Islet of Langerhans (tissue), 1 donor: ENCODE results near the gene STK24.

Experiments
- FAIRE-seq: peaks from one replicate; lab custom pipeline; 2011; peaks lifted over from hg19 to GRCh38; lab: Jason Lieb, UNC

The STK24 gene

DNA sequence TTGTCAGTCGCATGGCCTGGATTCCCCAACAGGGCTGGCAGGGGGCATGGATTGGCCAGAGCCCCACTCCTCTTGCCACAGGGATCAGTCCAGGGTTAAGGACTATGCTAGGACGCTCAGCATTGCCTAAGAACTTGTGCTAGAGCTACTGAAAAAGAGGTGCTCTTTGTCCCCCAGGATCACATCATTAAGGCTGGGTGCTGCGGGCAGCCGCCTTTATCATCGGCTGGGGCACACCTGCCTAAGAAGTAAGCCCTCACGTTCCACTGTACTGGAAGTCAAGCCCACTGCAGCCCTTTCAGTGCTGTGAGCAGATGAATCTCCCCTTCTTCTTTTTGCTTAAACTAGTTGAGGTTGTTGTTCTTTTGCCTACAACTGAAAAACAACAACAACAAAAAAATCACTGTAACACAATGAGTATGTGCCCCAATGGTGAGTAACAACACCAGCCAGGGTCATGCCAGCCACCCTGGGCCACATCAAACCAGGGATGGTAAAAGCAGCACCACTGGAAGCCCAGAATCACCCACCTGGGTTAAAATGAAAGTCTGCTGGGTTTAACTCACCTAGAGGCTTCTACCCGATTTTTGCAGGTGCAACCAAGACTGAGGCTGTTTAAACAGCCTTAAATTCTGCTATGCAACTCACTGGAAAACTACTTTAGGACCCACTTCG is 20.6 kb downstream of the STK24 start:
- FAIRE-seq = no peak

DNA sequence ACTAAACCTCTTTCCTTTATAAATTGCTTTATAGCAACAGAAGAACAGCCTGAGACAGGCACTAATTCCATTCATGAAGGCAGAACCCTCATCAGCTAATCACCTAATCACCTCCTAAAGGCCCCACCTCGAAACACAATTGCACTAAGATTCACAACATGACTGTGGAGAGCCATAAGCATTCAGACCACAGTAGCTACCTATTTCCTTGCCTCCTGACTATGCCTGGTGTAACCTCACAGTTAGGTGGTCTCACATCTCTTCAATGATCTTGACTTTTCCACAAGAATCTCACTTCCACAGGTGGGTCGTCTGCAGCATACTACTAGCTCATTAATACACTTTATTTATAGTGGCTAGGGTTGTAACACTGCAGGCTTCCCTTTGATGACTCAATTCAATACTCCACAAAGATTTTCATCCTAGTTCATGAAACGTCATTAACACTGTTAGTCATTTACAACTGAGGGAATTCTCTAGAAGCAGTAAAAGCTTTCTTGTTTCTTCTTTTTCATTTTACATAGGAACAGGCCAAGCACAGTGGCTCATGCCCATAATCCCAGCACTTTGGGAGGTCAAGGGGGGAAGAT is 27.1 kb downstream of the STK24 start:
- no peak for FAIRE-seq

DNA sequence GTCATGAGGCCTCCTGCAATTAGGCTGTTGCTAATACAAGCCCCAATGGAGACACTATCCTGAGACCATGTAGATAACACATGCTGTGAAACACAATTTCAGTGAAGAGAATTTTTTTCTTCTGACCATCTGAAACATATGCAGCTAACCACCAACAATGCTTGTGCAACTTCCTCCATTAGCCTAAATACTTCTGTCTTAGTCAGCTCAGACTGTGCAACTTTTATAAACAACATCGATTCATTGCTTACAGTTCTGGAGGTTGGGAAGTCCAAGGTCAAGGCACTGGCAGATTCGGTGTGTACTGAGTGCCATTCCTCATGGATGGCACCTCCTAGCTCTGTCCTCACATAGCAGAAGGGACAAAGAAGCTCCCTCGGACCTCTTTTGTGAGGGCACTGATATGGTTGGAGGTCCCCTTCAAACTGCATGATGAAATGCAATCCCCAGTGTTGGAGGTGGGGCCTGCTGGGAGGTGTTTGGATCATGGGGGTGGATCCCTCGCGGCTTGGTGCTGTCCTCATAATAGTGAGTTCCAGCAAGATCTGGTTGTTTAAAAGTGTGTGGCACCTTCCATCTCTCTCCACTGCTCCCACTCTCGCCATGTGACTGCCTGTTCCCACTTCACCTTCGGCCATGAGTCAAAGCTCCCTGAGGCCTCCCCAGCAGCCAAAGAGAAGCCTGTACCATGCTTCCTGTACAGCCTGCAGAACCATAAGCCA is 27.7 kb downstream of the STK24 start:
- no peak for FAIRE-seq

GRCh38 chr13:98548230-98548629 is 28.7 kb downstream of the STK24 start:
- no peak for FAIRE-seq

DNA sequence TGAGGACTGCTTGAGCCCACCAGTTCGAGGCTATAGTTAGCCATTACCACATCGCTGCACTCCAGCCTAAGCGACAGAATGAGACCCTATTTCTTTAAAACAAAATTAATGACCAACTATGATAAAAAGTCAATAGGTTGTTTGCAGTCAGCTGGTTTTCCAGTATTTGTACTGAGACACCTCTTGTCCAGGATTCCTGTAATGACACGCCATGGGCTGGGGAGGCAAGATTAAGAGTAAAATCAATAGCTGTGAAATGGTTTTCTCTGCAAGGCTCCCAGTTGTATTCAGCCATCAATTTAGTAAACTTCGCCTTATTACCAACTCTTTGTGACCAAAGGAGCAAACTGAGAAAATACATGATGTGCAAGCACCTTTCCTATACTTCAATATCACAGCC is 29.5 kb downstream of the STK24 start:
- FAIRE-seq = no peak

DNA sequence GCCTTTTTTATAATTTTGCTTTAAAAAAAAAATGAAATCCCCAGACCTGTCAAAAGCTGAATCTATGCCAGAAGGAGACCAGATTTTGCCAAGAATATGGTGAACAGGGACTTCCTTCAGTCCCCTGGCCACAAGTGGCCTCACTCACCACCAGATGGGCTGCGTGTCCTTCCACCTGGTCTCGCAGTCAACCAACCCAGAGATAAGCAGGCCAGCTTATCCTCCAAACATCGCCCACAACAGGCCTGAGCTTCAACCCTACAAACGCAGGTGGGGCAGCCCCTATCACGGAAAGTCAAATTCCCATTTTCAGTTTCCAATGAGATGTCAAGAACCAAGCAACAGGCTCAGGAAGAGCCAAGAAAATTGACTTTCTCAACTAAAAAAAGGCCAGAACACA is 30.5 kb downstream of the STK24 start:
- no peak for FAIRE-seq

GRCh38 chr13:98544104-98544710 is 32.7 kb downstream of the STK24 start:
- FAIRE-seq = no peak

GRCh38 chr13:98543378-98544103 is 33.4 kb downstream of the STK24 start:
- no peak for FAIRE-seq

DNA sequence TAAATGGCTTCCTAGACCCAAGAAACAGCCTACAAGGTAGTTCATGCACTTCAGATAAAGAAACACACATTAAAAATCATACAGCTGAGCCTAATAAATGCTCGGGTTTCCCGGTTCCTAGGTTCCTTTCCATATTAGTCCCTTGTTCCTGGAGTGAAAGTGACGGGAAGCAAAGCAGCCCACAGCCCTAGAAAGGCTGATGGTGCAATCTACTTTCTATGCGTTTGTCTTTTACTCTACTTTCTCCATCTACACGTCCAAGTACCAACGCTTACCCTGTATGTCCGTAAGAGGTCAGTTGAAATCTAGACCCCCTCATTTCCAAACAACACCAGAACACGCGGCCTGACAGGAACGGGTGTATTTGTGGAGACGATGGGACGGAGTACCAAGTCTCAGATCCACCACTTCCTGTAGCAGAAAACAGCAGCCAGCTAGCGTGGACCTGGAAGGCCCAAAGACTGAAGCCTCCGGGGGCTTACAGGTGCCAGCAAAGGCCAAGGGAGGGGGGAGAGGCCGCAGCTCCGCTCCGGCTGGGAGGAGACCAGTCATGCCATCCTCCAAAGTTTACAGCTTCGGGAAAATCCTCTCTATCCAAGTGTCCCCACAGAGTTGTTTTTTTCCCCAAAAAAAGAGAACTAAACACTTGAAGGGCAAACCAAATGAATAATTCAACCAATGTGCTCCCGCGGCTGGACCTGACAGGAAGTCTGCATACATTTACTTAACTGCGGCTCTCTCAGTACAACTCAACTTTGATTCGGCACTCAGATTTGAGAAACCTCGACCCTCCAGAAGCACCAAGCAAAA is 34.1 kb downstream of the STK24 start:
- FAIRE-seq = no peak

DNA sequence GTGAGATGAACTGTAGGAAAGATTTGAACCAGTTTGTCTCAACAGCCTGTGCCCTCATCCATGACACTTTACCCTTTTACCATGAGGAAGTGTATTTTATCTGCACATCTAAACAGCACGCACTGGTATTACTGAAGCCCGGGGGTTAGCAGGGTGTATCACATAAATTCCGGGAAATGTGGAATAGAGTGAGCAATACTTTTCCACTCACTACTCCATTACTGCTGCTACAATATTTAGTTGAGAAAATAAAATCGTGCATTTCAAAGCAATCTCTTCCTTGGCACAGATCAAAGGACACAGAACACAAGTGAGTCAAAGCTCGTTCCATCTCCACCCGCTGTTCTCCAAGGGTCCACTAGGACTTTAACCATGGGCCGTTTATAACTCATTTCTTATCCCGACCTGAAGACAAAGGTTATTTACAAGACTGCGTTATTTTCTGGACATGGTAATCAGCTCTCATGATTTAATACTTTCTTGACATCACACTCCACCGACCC is 35.2 kb downstream of the STK24 start:
- FAIRE-seq = no peak

- no peak for FAIRE-seq
Measured at GRCh38 chr13:98541191-98541590, 35.7 kb downstream of the STK24 start.

- no peak for FAIRE-seq
Measured at GRCh38 chr13:98540476-98540875, 36.4 kb downstream of the STK24 start.

DNA sequence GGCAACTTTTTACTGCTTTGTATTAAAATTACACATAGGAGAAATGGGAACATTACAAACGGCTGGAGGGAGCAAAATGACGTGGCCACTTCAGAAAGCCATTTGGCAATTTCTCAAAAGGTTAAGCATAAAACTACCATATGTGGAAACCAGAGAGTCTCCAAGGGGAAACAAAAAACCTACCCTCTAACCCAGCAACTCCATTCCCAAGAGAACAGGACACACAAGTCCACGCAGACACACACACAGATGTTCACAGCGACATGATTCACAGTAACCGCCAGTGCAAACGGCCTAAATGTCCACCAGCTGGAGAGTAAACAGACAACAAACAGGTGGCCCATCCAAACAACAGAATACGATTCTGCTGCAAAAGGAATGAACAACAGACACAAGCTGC is 37.2 kb downstream of the STK24 start:
- no peak for FAIRE-seq

GRCh38 chr13:98538876-98539275 is 38.0 kb downstream of the STK24 start:
- FAIRE-seq = no peak

GRCh38 chr13:98537740-98538139 is 39.2 kb downstream of the STK24 start:
- no peak for FAIRE-seq

GRCh38 chr13:98537306-98537705 is 39.6 kb downstream of the STK24 start:
- FAIRE-seq = no peak

DNA sequence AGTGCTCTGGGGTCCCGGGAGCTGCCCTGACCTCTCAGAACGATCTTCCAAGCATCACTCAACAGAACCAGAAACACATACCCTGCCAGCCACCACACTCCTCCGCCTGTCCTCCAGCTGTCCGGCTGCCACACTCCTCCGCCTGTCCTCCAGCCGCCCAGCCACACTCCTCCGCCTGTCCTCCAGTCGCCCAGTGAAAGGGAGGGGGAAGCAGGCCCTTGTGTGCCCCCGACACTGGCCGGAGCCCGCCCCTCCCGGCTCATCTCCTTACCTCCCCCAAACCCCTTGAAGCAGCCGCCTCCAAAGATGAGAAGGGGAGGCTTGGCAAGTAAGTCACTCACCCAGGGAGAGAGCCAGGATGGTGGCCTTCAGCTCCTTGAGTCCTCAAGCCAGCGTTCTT is 40.2 kb downstream of the STK24 start:
- no peak for FAIRE-seq

DNA sequence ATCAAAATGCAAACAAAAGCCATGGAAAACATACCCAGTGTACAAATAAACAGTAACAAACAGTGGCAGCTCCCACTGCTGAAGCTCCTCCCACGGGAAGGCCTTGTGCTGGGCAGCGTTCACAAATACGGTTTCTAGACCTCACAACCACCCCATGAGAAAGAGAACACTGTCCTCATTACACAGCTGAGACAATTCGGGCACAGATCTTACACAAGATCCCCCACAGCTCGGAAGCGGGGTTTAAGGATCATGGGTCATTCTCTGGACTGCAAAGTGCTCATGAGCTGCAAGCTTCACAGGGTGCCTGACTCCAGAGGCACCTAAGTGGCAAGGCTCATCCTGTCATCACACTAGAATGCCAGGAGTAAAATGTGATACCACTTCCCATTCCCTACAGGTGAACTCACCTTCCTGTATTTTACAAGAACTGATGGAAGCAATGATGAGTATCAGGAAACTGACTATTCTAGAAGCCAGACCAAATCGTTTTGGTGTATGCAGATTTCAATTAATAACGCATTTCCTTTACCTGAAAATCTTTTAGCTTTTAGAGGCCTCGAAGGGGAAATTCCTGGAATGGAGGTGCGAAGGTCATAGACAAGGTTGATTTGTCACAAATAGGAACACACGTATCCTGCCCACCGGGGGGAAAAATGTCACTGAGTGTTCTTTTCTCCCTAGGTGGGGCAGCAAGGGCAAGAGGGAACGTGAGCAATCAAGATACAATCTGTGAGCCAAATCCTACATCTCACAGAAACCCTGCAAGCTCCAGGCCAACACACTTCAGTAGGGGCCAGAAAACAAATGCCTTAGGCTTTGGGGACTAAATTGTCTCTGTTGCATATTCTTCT is 41.2 kb downstream of the STK24 start:
- no peak for FAIRE-seq

DNA sequence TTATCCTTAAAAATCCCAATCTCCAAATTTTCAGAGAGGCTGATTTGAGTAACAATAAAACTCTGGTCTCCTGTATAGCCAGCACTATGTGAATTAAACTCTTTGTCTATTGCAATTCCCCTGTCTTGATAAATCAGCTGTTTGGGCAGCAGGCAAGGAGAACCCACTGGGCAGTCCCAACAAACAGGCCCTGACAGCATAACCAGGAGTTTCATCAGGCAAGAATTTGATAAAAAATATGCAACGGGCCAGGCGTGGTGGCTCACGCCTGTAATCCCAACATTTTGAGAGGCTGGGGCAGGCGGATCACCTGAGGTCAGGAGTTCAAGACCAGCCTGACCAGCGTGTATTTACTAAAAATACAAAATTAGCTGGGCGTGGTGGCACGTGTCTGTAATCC is 42.1 kb downstream of the STK24 start:
- no peak for FAIRE-seq

- FAIRE-seq = no peak
Measured at GRCh38 chr13:98533912-98534311, 43.0 kb downstream of the STK24 start.

DNA sequence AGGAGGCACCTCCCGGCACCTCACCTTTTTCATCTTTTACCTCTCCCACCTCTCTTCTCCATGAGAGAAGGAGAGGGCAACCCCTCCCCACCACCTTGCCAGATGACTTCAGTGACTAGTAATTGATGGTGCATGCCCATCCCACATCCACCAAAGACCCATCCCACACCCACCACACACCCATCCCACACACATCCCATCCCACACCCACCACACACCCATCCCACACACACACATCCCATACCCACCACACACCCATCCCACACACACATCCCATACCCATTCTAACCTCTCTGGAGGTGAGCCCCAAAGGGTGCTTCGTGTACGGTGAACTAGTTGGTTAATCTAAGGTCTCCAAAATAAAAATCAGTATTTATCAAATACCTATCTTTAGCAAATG is 44.7 kb downstream of the STK24 start:
- no peak for FAIRE-seq
